ENCODE results near the gene ACTR2. TPM values are rescaled to one million over a fixed set of nuclear protein-coding genes. Genes with fewer than 3 reads are reported as not detected.
A peak's percentile ranks its signal among the peaks of the same experiment; 100 is the strongest.
"Not testable (repeated sequence)": the region's sequence is repeated elsewhere in the genome, so short reads cannot be mapped to it uniquely, and the experiment has no call there.

Gene ACTR2
- polyA plus RNA-seq, 1 experiment, result 57.9 TPM

- CTCF ChIA-PET, result no interaction called here
- POLR2A ChIA-PET, result no interaction called here
- TF ChIP-seq CTCF (IDR thresholded peaks at IDR 0.05; ENCODE audit: insufficient read depth, low read depth, low read length), result no peak
- Histone ChIP-seq H3K27me3 (ENCODE audit: control insufficient read depth, insufficient read depth, low read length) (no peaks in the 10 kb centered on the region), H3K4me3 (ENCODE audit: low read depth, low read length) (no peak overlapping the region), H3K36me3 (ENCODE audit: control insufficient read depth, insufficient read depth, low read length) (no peaks in the 10 kb centered on the region)
- DNase-seq (ENCODE audit: low read depth), result no peak
Measured at GRCh38 chr2:65214843-65215242, 12.8 kb upstream of the ACTR2 start.

- CTCF ChIA-PET, result no interaction called here
- Histone ChIP-seq H3K4me3 (ENCODE audit: low read depth, low read length) (no peak overlapping the region), H3K36me3 (ENCODE audit: control insufficient read depth, insufficient read depth, low read length) (no peaks in the 10 kb centered on the region), H3K27me3 (ENCODE audit: control insufficient read depth, insufficient read depth, low read length) (no peaks in the 10 kb centered on the region)
- POLR2A ChIA-PET, result no interaction called here
- DNase-seq (ENCODE audit: low read depth), result no peak
- TF ChIP-seq CTCF (IDR thresholded peaks at IDR 0.05; ENCODE audit: insufficient read depth, low read depth, low read length), result no peak
Measured at GRCh38 chr2:65215946-65216345, 11.7 kb upstream of the ACTR2 start.

- POLR2A ChIA-PET, result no interaction called here
- Histone ChIP-seq H3K27me3 (ENCODE audit: control insufficient read depth, insufficient read depth, low read length) (no peaks in the 10 kb centered on the region), H3K36me3 (ENCODE audit: control insufficient read depth, insufficient read depth, low read length) (no peaks in the 10 kb centered on the region), H3K4me3 (ENCODE audit: low read depth, low read length) (no peak overlapping the region)
- no peak for DNase-seq (ENCODE audit: low read depth)
- CTCF ChIA-PET, result interaction anchor here (1.0 kb wide), 1 partner anchor 16 kb away, joined by 3 read pairs; no protein-coding TSS in a partner anchor
- no peak for TF ChIP-seq CTCF (IDR thresholded peaks at IDR 0.05; ENCODE audit: insufficient read depth, low read depth, low read length)
Measured at GRCh38 chr2:65220432-65221131, 7.0 kb upstream of the ACTR2 start.

GRCh38 chr2:65221275-65221674 is 6.4 kb upstream of the ACTR2 start:
- H3K4me3 ChIP-seq (ENCODE audit: low read depth, low read length); POLR2A ChIA-PET; DNase-seq (ENCODE audit: low read depth); H3K36me3 ChIP-seq (ENCODE audit: control insufficient read depth, insufficient read depth, low read length); H3K27me3 ChIP-seq (ENCODE audit: control insufficient read depth, insufficient read depth, low read length); CTCF ChIA-PET: not testable (repeated sequence)

GRCh38 chr2:65227020-65227455 is 593 bp upstream of the ACTR2 start:
- Histone ChIP-seq H3K36me3 (ENCODE audit: control insufficient read depth, insufficient read depth, low read length) (no peaks in the 10 kb centered on the region), H3K4me3 (ENCODE audit: low read depth, low read length) (peak overlapping the region; percentile 56), H3K27me3 (ENCODE audit: control insufficient read depth, insufficient read depth, low read length) (no peaks in the 10 kb centered on the region)
- ChIA-PET CTCF (interaction anchor here (0.8 to 1.4 kb wide), 3 partner anchors 10 to 25 kb away, joined by 3 to 5 read pairs (median 5); no protein-coding TSS in a partner anchor), POLR2A (interaction anchor here (0.6 to 0.9 kb wide), 19 partner anchors 8 to 1233 kb away, joined by 3 to 22 read pairs (median 9); no protein-coding TSS in a partner anchor)
- DNase-seq (ENCODE audit: low read depth), result no peak
- TF ChIP-seq CTCF (IDR thresholded peaks at IDR 0.05; ENCODE audit: insufficient read depth, low read depth, low read length), result no peak

All from BJ (cell line).